Measurements from ENCODE around the gene NYNRIN.
"Not testable (repeated sequence)": the region's sequence is repeated elsewhere in the genome, so short reads cannot be mapped to it uniquely, and the experiment has no call there.

The NYNRIN gene

DNA sequence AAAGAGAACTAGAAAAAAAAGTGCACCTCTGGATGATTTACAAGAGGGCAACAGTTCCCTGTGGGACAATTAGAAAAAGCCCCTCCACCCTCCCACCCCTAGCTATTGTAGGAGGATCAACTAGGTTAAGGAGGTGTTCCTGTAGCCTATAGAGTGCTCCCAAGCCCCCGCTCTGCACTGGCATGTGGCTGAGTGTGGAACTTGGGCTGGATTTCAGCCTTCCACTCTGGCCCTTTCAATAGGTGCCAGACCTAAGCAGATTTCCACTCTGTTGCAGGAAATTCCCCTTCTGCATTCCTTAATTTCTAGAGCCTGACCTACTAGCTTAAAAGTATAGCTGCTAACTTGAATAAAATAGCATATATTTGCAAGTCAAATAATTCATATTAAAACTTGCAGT is 28.1 kb upstream of the NYNRIN start:
- TF ChIP-seq, protein P1, sequence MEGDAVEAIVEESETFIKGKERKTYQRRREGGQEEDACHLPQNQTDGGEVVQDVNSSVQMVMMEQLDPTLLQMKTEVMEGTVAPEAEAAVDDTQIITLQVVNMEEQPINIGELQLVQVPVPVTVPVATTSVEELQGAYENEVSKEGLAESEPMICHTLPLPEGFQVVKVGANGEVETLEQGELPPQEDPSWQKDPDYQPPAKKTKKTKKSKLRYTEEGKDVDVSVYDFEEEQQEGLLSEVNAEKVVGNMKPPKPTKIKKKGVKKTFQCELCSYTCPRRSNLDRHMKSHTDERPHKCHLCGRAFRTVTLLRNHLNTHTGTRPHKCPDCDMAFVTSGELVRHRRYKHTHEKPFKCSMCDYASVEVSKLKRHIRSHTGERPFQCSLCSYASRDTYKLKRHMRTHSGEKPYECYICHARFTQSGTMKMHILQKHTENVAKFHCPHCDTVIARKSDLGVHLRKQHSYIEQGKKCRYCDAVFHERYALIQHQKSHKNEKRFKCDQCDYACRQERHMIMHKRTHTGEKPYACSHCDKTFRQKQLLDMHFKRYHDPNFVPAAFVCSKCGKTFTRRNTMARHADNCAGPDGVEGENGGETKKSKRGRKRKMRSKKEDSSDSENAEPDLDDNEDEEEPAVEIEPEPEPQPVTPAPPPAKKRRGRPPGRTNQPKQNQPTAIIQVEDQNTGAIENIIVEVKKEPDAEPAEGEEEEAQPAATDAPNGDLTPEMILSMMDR (IDR thresholded peaks at IDR 0.05; ENCODE audit: low read depth, low read length): no peak
- no peak overlapping the region for H3K4me3 ChIP-seq (ENCODE audit: low read depth, low read length)

DNA sequence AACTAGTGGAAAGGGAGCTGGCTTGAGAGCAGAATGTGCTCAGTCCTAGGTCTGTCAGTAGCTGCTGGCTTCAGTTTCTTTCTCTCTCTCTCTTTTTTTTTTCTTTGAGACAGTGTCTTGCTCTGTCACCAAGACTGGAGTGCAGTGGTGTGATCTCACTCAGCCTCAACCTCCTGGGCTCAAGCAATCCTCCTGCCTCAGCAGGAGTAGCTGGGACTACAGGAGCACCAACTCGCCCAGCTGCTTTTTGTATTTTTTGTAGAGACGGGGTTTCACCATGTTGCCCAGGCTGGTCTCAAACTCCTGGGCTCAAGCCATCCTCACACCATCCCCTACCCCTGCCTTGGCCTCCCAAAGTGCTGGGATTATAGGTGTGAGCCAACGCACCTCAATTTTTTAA is 27.2 kb upstream of the NYNRIN start:
- not testable (repeated sequence) for H3K4me3 ChIP-seq (ENCODE audit: low read depth, low read length)

DNA sequence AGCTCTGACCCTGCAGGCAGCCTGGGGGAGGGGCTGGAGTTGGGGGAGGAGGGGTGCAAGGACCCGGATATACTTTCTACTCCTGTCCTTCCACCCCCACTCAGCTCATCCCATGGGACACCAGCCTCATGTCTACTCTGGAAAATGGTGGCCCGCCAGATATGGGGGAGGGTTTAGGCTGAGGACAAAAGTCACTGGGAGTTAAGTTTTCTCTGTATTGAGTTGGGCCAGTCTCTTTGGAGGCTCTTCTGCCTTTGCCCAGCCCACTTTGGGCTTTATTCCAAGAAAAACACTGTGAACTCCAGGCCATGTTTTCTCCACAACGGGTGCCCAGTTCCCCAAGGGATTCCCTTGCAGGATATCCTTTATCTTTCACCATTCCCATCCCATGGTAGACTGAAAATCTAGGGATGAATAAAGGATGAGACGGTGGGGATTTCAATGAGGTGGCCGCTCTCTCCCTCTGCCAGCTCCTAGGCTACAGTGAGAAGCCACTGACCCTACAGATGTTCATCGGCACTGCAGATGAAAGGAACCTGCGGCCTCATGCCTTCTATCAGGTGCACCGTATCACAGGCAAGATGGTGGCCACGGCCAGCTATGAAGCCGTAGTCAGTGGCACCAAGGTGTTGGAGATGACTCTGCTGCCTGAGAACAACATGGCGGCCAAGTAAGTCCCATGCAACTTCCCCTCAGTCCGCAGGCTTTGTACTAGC is 25.9 kb upstream of the NYNRIN start:
- no peak overlapping the region for H3K4me3 ChIP-seq (ENCODE audit: low read depth, low read length)
- TF ChIP-seq, protein P1 (IDR thresholded peaks at IDR 0.05; ENCODE audit: low read depth, low read length): no peak

DNA sequence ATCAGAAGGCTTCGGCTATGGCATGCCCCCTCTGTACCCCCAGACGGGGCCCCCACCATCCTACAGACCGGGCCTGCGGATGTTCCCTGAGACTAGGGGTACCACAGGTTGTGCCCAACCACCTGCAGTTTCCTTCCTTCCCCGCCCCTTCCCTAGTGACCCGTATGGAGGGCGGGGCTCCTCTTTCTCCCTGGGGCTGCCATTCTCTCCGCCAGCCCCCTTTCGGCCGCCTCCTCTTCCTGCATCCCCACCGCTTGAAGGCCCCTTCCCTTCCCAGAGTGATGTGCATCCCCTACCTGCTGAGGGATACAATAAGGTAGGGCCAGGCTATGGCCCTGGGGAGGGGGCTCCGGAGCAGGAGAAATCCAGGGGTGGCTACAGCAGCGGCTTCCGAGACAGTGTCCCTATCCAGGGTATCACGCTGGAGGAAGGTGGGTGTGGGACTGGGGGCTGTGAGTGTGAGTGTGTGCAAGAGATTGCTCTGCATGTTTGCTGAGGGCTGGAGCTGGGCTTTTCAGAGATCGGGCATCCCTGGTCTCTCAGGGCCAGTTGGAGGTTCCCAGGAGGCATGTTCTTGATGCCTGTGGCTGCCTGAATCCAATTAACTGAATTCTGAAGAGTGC is 22.2 kb upstream of the NYNRIN start:
- H3K4me3 ChIP-seq (ENCODE audit: low read depth, low read length): no peak overlapping the region
- TF ChIP-seq, protein P1 (IDR thresholded peaks at IDR 0.05; ENCODE audit: low read depth, low read length): no peak

DNA sequence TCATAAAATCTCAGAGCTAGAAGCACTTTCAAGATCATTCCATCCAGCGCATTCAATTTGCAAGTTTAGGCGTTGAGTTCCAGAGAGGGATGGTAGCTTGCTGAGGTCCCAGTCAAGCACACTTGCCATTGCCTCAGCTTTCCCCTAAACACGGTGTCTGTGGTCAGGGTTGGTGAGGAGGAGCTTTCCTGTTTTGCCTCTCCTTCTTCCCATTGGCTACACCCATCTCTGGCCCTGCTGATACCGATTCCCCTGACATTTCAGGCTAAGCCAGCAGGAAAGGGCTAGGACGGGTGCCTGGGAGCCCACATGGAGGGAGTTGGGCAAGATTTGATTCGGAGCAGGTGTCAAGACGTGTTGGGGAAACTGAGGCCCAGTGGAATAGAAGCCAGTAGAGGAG is 21.7 kb upstream of the NYNRIN start:
- TF ChIP-seq, protein P1 (IDR thresholded peaks at IDR 0.05; ENCODE audit: low read depth, low read length): no peak
- H3K4me3 ChIP-seq (ENCODE audit: low read depth, low read length): no peak overlapping the region

DNA sequence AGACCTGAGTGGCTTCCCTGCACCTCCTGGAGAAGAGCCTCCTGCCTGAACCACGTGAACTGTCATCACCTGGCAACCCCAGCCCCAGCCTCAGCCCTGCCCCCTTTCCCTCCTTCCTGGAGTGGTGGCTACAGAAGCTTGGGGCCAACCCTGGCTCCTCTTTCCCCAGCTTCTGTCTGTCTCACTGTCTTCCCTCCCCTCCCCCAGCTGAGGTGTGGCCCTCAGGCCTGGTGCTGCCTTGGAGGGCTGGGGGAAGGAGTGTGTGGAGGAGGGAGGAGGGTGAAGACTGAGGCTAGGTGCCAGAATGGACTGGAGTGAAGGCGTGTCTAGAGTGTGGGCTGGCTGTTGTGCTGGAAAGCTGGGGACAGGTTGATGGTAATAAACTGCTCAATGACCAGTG is 21.1 kb upstream of the NYNRIN start:
- TF ChIP-seq, protein P1 (IDR thresholded peaks at IDR 0.05; ENCODE audit: low read depth, low read length): no peak
- no peak overlapping the region for H3K4me3 ChIP-seq (ENCODE audit: low read depth, low read length)

DNA sequence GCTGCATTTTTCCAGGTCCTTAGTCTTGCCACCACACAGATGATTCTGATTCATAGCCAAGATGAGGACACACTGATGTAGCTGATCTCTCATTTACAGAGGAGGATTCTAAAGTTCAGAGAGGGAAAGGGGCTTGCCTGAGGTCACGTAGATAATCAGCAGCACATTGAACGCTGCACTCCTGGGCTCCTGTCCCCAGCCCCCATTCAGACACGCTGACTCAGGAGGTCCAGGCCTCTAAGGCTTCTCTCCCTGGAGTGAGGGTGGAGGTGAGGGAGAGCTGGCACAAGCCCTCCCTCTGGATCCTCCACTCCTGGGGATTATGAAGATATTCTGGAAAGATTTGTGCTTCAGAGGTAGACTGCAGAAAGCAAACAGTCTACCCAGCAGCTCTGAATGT is 20.5 kb upstream of the NYNRIN start:
- TF ChIP-seq, protein P1 (IDR thresholded peaks at IDR 0.05; ENCODE audit: low read depth, low read length): no peak
- H3K4me3 ChIP-seq (ENCODE audit: low read depth, low read length): no peak overlapping the region
